Stimulated activated CD8-positive, alpha-beta memory T cell treated with anti-CD3 and anti-CD28 coated beads, Interleukin-12 subunit alpha, Interleukin-12 subunit beta, amount 100 ng/mL, for 1 hour (primary cell): ENCODE measurements around the gene ESYT1.
A peak's percentile ranks its signal among the peaks of the same experiment; 100 is the strongest.
"Not testable (repeated sequence)": the region's sequence is repeated elsewhere in the genome, so short reads cannot be mapped to it uniquely, and the experiment has no call there.

ENCODE experiments used
- DNase-seq: peaks from one replicate; pipeline ENCODE4 v3.0.0-alpha.2; 2020; ENCODE audit warnings: low read depth

Gene ESYT1

GRCh38 chr12:56129942-56130495 lies 2.0 kb downstream of the ESYT1 start:
- DNase-seq: no peak

GRCh38 chr12:56130876-56131275 lies 2.8 kb downstream of the ESYT1 start:
- no peak for DNase-seq

- no peak for DNase-seq
Measured at GRCh38 chr12:56134897-56135296, 6.8 kb downstream of the ESYT1 start.

- DNase-seq: no peak
Measured at GRCh38 chr12:56137853-56138571, 9.9 kb downstream of the ESYT1 start.

GRCh38 chr12:56141946-56142784 lies 14.1 kb downstream of the ESYT1 start:
- DNase-seq: no peak

- no peak for DNase-seq
Measured at GRCh38 chr12:56143217-56143616, 15.2 kb downstream of the ESYT1 start.

DNA sequence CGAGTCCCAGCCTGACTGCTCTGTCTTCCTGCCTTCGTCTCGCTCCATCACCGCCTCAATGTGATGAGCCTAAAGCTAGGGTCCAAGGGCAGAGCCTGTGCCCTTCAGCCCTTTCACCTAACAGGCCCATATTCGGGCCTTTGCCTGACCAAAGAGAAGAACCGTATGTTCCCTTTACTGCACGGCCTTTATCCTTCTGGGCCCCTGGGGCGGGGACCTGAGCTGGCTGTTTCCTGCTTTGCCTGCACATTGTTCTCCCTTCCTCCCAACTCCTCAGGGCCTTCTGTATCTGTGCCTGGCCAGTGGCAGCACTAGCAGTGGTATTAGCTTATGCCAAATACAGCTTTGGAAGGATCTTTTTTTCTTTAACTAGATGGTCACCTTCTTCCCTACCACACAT lies 15.8 kb downstream of the ESYT1 start:
- DNase-seq: no peak

DNA sequence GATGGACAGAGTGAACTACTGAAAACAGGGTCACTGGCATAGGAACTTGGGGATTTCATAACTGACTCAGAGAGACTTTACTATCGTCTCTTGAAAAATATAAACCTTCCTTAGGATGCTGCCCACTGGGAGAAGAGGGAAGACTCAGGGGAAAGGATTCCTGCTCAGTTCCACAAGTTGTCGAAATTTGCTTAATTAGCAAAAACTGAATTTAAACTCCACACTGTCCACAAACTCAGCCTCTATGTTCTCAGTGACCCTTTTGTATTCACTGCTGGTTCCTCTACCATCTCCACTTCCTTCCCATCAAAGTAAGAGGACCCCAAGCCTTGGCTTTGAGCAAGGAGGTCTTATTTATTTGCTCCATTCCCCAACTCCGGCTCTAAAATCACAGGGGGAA lies 17.1 kb downstream of the ESYT1 start:
- DNase-seq: no peak

DNA sequence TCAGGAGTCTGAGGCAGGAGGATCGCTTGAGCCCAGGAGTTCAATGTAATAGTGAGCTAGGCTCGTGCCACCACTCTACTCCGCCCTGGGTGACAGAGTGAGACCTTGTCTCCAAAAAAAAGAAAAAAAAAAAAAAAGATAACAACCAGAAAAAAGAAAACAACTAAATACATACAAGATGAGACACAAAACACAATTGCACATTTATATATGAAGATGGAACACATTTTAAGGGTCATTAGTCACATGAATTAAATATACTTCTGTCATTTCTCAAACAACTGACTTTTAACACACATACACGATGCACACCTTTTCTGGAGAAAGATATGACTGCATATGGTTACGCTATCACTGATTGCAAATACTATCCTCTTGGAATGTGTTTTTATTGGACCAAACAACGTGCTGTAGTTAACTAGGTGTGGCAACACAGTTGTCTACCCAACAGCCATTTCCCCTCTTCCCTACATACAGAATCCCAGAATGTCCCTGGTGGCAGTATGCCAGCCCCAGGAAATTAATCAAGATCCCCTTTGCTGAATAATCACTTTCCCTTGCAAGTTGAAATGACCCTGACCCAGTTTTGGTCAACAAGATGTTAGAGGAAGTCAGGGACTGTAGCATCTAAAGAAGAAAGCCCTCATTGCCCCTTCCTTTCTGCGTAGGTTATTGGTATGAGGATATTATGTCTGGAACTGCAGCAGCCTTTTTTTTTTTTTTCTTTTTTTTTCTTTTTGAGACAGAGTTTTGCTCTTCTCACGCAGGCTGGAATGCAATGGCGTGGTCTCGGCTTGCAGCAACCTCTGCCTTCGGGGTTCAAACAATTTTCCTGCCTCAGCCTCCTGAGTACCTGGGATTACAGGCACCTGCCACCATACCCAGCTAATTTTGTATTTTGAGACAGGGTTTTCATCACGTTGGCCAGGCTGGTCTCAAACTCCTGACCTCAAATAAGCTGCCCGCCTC lies 18.7 kb downstream of the ESYT1 start:
- no peak for DNase-seq

- DNase-seq: no peak
Measured at GRCh38 chr12:56150563-56150962, 22.5 kb downstream of the ESYT1 start.

- peak; percentile 40 for DNase-seq
Measured at GRCh38 chr12:56151672-56152131, 23.6 kb downstream of the ESYT1 start.

DNA sequence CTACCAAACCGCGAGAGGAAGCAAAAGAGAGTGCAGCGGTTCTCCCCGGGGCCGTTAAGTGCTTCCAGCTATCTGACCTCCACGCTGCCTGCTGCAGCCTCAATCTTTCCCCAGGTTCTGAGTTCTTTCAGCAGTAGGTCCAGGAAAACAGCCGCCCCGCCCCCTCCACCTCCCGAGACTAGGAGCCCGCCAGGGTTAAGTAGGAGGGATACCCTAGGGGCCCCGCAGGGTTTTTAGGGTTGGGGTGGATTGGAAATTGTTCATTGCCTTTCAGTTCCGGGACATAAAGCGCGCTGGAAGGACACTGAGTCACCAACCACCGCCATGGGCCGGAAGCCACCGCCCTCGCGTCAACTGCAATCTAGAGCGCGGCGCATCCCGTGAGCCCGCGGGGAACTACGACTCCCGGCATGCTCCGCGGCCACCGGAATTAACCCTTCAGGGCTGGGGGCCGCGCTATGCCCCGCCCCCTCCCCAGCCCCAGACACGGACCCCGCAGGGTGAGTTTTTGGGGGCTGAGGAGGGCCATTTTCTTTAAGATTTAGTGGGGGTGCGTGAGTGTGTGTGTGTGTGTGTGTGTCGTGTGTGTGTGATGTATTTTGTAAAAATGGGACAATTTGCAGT lies 24.2 kb downstream of the ESYT1 start, which contains the start of gene MYL6B:
Gene MYL6B (plus strand): TSS at position 456 of the 624 bp plus-strand sequence. CDS start 1,332 bp downstream, outside the sequence.
- DNase-seq: peak; percentile 88

DNA sequence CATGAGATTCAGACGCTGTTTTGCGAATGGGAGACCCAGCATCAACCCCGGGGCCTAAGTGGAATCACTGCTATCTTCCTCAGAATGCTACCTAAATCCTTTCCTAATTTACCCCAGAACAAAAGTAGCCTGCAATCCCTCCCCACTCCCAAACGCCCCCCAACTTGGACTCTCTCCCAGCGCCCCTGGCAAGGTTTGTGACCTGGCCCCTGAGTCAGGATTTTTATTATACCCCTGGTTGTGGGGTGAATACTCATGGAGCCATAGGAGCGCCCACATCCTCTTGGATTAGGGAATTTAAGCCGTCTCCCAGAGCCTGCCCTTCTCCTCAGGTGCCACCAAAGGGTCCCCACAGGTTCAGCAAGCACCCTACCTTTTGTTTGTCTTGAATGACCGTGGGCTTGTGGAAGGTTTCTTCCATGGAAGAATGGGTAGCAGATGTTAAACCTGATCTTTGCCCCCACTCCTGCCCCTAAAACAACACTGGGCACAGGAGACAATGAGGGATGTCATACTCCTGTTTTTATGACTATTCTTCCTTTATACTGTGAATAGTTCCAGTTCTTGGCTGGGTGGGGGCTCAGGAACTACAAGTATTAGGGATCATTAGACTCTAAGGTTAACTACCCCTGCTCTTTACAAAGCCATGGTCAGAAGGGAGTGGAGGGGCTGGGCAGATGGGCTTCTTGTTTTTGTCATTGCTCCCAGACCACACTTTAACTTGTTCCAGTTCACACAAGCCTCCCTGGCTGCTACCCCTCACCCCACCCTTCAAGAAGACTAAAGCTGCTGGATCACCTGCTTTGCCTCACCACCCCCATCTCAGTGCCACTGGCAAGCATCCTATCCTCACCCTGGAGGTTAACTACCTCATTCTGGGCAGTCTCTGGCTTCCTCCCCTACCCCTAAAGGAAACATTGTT lies 24.9 kb downstream of the ESYT1 start:
- DNase-seq: no peak

DNA sequence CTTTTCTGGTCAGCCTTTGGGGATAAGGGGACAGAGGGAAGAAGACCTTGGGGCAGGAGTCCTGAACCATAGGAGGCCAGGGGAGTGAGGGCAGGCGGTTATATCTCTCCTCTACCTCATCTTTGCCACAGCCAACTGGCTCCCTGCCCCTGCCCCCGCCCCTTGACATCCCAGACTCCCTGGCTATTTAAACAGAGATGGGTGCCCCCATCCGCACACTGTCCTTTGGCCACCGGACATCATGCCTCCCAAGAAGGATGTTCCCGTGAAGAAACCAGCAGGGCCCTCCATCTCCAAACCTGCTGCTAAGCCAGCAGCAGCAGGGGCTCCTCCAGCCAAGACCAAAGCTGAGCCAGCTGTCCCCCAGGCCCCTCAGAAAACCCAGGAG lies 25.6 kb downstream of the ESYT1 start:
- DNase-seq: no peak

DNA sequence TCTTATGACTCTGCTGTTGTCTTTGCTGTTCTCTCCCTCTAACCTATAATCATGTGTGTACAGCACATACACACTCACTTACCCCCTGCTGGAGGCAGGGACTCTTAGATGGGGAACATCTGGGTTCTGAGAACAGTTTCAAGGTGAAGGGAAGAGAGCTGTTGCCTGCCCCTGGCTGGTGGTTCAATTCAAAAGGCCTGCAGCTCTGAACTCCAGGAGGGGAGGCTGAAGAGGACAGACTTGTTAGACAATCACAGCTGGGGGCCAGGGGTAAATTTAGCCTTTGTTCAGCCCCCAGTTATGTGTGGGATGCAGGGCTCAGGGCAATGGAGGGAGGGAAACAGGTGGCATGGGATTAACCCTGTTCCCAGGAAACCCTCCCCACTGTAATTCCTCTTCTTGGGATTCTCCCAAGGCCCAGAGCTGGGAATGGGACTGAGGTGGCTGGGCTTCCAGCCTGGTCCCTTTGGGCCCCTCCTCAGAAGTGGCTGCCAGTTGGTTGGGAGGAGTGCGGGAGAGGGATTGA lies 26.2 kb downstream of the ESYT1 start:
- no peak for DNase-seq

DNA sequence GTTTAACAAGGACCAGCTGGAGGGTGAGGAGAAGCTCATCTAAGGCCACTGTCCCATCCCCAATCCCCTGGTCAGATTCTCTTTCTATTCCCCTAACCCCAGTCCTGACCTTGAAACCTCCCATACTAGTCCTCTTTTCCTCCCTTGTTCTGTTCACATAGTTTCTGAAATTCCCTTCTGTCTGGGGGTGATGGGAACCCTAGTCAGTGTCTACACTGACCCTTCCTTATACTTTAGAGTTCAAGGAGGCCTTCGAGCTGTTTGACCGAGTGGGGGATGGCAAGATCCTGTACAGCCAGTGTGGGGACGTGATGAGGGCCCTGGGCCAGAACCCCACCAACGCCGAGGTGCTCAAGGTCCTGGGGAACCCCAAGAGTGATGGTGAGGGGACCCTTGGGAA lies 26.8 kb downstream of the ESYT1 start:
- DNase-seq: no peak

DNA sequence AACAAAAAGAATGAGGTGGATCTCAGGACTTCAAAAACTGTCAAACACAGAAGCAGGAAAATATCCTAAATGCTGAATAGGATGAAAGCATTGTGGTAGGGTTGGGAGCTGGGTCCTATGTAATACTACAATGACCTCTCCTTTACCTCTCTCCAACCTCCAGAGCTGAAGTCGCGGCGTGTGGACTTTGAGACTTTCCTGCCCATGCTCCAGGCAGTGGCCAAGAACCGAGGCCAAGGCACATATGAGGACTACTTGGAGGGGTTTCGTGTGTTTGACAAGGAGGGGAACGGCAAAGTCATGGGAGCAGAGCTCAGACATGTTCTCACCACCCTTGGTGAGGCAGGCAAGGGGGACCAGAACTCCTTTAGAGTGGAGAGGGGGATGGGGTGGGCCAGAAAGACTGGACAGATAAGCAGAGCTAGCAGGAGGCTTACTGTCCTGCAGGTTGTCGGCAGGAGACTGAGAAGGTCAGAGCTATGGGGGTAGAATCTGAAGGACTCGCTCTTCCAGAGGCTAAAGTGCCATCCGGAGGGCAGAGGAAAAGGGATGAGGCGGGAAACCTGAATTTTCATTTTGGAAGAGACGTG lies 27.3 kb downstream of the ESYT1 start:
- no peak for DNase-seq

- DNase-seq: not testable (repeated sequence)
Measured at GRCh38 chr12:56156464-56157200, 28.6 kb downstream of the ESYT1 start.
